Skeletal muscle satellite cell (primary cell): ENCODE measurements around the gene PGPEP1. TPM values are rescaled to one million over a fixed set of nuclear protein-coding genes. Genes with fewer than 3 reads are reported as not detected.

Source experiments
- H3K27me3 ChIP-seq: 2 replicates; pipeline ENCODE4 v1.7.0; 2013; ENCODE audit warnings: low read length; ENCODE audit not compliant: control insufficient read depth, insufficient read depth
- H3K36me3 ChIP-seq: 2 replicates; pipeline ENCODE4 v1.7.0; 2013; ENCODE audit warnings: mild to moderate bottlenecking, control low read depth, low read length; ENCODE audit not compliant: insufficient read depth
- H3K4me1 ChIP-seq: 2 replicates; pipeline ENCODE4 v1.7.0; 2013; ENCODE audit warnings: low read length; ENCODE audit not compliant: control insufficient read depth, insufficient read depth
- H3K4me2 ChIP-seq: 2 replicates; pipeline ENCODE4 v1.7.0; 2013; ENCODE audit warnings: mild to moderate bottlenecking, low read length
- H3K4me3 ChIP-seq: 2 replicates; pipeline ENCODE4 v1.7.0; 2013; ENCODE audit warnings: low read length
- H3K9ac ChIP-seq: 2 replicates; pipeline ENCODE4 v1.7.0; 2013; ENCODE audit warnings: mild to moderate bottlenecking, low read depth, low read length, moderate library complexity
- H3K9me3 ChIP-seq: replicated peaks from 2 replicates; pipeline ENCODE4 v1.7.0; 2013; ENCODE audit warnings: mild to moderate bottlenecking, control low read depth, low read length
- small RNA-seq: library from RNA; depleted of rRNA; stranded (forward); fragments of <200 nt; gene quantifications from one replicate; pipeline ENCODE3, GENCODE V24; 2012

The PGPEP1 gene

GRCh38 chr19:18418029-18418482 lies 77.7 kb downstream of the PGPEP1 start:
- Histone ChIP-seq H3K4me3 (peak overlapping the region; percentile 62), H3K9me3 (no peaks in the 10 kb centered on the region), H3K27me3 (no peaks in the 10 kb centered on the region), H3K9ac (peak overlapping the region; percentile 84), H3K36me3 (no peaks in the 10 kb centered on the region), H3K4me1 (peaks cover 66% of the 10 kb centered on the region), H3K4me2 (peak overlapping the region; percentile 88)

- H3K36me3 ChIP-seq: no peaks in the 10 kb centered on the region
- peaks cover 66% of the 10 kb centered on the region for H3K4me1 ChIP-seq
- H3K4me3 ChIP-seq: peak overlapping the region; percentile 87
- peak overlapping the region; percentile 98 for H3K4me2 ChIP-seq
- no peaks in the 10 kb centered on the region for H3K9me3 ChIP-seq
- peak overlapping the region; percentile 19 for H3K9ac ChIP-seq
- H3K27me3 ChIP-seq: no peaks in the 10 kb centered on the region
Observed at GRCh38 chr19:18418483-18419194, 78.2 kb downstream of the PGPEP1 start.

GRCh38 chr19:18419195-18419698 lies 78.8 kb downstream of the PGPEP1 start, which contains the start of gene SSBP4:
Gene SSBP4 (plus strand): TSS chr19:18419398. CDS start chr19:18419649, 251 bp downstream.
- Histone ChIP-seq H3K27me3 (no peaks in the 10 kb centered on the region), H3K4me1 (peaks cover 65% of the 10 kb centered on the region), H3K9ac (peak within 1 kb of the TSS; percentile 86), H3K4me3 (peak within 1 kb of the TSS; percentile 87), H3K9me3 (no peaks in the 10 kb centered on the region), H3K36me3 (no peaks in the 10 kb centered on the region), H3K4me2 (peak within 1 kb of the TSS; percentile 98)

Small RNAs within 50 kb of the gene (small RNA-seq; reads per million reads assigned to genes)
- not detected for gene MIR3189
- not detected for gene RN7SL513P
